Cardiac muscle cell (in vitro differentiated cells and primary cell): ENCODE data around the gene CACNB4. TPM values are rescaled to one million over a fixed set of nuclear protein-coding genes. Genes with fewer than 3 reads are reported as not detected.
A peak's percentile ranks its signal among the peaks of the same experiment; 100 is the strongest.

Source experiments
- DNase-seq, 2 donors: peaks; one replicate each; pipeline versions ENCODE4 v3.0.0 to v3.0.0-alpha.2; 2010 to 2017; ENCODE audit warnings: low read depth in 1 of 2, low spot score in 1 of 2
- H3K27ac ChIP-seq: fragments of 200-600 bp; sonication (generic); 2 replicates; pipeline ENCODE4 v1.5.1; 2016
- H3K27me3 ChIP-seq: fragments of 200-600 bp; sonication (generic); 2 replicates; pipeline ENCODE4 v1.6.0; 2016; ENCODE audit warnings: control low read depth
- H3K36me3 ChIP-seq: fragments of 200-600 bp; sonication (generic); 2 replicates; pipeline ENCODE4 v1.5.1; 2016; ENCODE audit warnings: control low read depth
- H3K4me1 ChIP-seq: fragments of 200-600 bp; sonication (generic); 2 replicates; pipeline ENCODE4 v1.8.1; 2017; ENCODE audit warnings: low read depth, mild to moderate bottlenecking, mixed run types
- H3K4me3 ChIP-seq: fragments of 200-600 bp; sonication (generic); 2 replicates; pipeline ENCODE4 v1.5.1; 2016; ENCODE audit warnings: mild to moderate bottlenecking
- H3K9me3 ChIP-seq: fragments of 200-600 bp; sonication (generic); 2 replicates; pipeline ENCODE4 v1.5.1; 2017; ENCODE audit warnings: low read depth, mild to moderate bottlenecking, control low read depth
- polyA plus RNA-seq: library from polyadenylated mRNA; unstranded; fragments of >200 nt; fragmentation: Nextera tagmentation; extraction: Ambion mirVana; gene quantifications from 2 replicates; pipeline ENCODE4 v1.2.1, GENCODE V29; 2016
- total RNA-seq: library from RNA; depleted of rRNA; stranded (reverse); fragments of >200 nt; gene quantifications from 2 replicates; pipeline ENCODE4 v1.2.3, GENCODE V29; 2016
- TF ChIP-seq, protein P1 (sequence below): IDR thresholded peaks from 2 replicates; pipeline ENCODE4 v1.5.1; 2012; ENCODE audit warnings: low read depth, mild to moderate bottlenecking, low read length

CACNB4 gene
- total and polyA plus RNA-seq, 2 experiments from 2014 or later, result 0.09 to 0.18 TPM

DNA sequence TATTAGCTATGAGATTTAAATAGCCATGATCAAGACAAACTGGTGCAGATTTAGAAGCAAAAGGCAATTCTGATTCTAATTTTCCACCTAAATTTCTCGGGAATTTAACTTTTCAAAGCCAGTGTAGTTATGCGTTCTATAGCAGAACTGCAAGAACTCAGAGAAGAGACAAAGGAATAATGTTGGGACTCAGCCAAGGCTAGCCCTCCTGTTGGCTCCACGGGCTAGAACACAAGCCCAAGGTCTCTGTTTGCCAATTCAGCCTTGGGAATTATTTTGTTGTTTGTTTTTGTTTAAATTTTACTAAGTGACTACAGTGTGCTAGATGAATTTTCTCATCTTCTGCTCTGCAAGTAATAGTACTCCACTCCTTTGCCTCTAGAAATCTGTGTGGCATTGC is 121.2 kb downstream of the CACNB4 start:
- Histone ChIP-seq H3K27me3 (no peaks in the 10 kb centered on the region), H3K9me3 (no peaks in the 10 kb centered on the region), H3K4me1 (no peaks in the 10 kb centered on the region), H3K4me3 (no peak overlapping the region), H3K27ac (no peak overlapping the region), H3K36me3 (no peaks in the 10 kb centered on the region)
- no peak for DNase-seq
- TF ChIP-seq, protein P1, sequence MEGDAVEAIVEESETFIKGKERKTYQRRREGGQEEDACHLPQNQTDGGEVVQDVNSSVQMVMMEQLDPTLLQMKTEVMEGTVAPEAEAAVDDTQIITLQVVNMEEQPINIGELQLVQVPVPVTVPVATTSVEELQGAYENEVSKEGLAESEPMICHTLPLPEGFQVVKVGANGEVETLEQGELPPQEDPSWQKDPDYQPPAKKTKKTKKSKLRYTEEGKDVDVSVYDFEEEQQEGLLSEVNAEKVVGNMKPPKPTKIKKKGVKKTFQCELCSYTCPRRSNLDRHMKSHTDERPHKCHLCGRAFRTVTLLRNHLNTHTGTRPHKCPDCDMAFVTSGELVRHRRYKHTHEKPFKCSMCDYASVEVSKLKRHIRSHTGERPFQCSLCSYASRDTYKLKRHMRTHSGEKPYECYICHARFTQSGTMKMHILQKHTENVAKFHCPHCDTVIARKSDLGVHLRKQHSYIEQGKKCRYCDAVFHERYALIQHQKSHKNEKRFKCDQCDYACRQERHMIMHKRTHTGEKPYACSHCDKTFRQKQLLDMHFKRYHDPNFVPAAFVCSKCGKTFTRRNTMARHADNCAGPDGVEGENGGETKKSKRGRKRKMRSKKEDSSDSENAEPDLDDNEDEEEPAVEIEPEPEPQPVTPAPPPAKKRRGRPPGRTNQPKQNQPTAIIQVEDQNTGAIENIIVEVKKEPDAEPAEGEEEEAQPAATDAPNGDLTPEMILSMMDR, result no peak

DNA sequence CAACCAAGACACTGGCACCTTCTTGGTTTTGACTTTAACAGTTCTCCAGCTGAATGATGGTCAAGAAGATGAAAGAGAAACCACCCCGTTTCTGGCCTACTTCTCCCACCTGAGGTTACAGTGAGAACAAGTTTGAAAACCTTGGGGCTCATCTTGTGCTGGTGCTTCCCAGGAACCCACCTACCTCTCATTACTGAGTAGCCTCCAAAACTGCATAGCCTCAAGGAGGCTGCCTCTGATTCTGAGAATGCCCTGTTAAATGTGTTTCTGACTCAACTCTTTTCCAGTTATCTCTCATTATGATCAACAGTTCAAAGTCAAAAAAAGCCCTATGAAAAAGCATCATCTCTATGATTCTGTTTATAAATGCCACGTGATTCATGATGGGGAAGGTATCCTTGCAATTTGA is 121.9 kb downstream of the CACNB4 start:
- Histone ChIP-seq H3K27me3 (no peaks in the 10 kb centered on the region), H3K4me1 (no peaks in the 10 kb centered on the region), H3K36me3 (no peaks in the 10 kb centered on the region), H3K9me3 (no peaks in the 10 kb centered on the region), H3K27ac (no peak overlapping the region), H3K4me3 (no peak overlapping the region)
- no peak for DNase-seq
- TF ChIP-seq, protein P1, result no peak

DNA sequence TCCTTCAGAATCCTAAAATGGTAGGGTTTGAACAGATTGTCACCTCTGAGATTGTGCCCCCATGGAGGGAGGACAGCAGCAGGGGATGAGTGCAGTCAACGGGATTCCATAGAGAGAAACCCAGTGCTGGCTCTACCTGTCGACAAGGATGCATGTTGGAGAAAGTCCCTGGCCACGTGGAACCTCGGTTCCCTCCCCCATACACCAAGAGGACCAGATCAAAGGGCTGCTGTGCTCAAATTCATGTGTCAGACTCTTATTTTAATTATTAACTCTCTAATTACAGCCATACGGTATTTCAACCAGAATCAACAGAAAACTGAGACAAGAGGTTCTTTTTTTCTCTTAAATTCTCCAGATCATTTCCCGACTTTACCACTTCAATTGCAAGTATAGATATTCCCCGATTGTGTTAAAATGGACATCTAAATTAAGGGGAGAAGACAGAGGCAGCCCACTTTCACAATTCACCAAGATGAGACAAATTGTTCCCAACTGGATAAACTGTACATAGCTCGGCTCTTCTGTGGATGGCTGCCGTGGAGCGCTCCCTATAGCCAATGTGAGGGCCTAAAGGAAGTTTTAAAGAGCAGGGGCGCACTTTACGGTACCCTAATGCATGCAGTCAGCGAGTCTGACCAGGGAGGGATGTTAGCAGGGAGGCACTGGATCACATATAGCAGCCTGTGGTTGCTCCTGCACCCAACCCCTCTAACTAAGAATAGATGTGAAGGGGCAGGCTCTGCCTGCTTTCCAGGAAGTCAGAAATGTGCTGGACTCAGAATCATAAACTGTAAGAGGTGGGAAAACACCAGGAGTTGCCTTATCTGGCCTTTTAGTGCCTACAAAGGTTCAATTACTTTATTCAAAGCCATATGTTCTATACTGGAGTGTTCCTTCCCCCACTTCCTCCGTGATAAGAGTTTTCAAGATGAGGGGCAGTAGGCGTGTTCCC is 123.1 kb downstream of the CACNB4 start:
- H3K9me3 ChIP-seq, result no peaks in the 10 kb centered on the region
- H3K36me3 ChIP-seq, result no peaks in the 10 kb centered on the region
- no peak for DNase-seq
- no peak overlapping the region for H3K4me3 ChIP-seq
- no peak overlapping the region for H3K27ac ChIP-seq
- TF ChIP-seq, protein P1, result no peak
- H3K4me1 ChIP-seq, result no peaks in the 10 kb centered on the region
- H3K27me3 ChIP-seq, result no peaks in the 10 kb centered on the region

DNA sequence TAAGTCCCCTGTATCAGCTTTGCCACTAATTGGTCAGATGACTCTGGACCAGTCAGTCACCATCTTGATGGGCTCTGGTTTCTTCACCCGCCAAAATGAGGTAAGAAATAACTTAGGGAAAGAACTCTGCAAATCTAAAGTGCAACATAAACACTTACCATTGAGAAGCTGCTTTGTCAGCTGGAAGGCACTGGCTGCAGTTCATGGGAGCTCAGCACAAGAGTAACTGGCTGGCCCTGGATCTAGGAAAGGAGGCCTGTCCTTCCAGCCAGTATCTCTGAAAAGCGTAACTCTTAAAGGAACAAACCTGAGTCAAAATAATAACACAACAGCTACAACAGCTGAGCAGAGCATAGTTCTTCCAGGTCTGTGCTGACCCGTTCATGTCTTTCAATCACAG is 123.9 kb downstream of the CACNB4 start:
- H3K36me3 ChIP-seq, result no peaks in the 10 kb centered on the region
- no peak overlapping the region for H3K27ac ChIP-seq
- TF ChIP-seq, protein P1, result no peak
- no peak for DNase-seq
- no peak overlapping the region for H3K4me3 ChIP-seq
- no peaks in the 10 kb centered on the region for H3K4me1 ChIP-seq
- no peaks in the 10 kb centered on the region for H3K27me3 ChIP-seq
- H3K9me3 ChIP-seq, result no peaks in the 10 kb centered on the region

DNA sequence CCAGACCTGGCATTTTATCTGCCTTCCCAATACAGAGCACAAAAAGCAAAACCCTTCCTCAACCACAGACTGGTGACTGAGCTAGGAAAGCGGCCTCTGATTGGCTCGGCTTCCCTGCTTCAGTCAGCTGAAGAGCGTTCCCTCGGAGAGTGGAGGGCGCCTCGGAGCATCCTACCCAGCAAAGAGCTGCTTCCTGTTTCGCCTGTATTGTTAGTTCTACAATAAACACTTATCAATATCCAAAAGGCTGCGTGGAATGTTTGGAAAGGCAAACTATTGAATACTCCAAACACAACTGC is 125.0 kb downstream of the CACNB4 start:
- Histone ChIP-seq H3K4me1 (no peaks in the 10 kb centered on the region), H3K27me3 (no peaks in the 10 kb centered on the region), H3K27ac (no peak overlapping the region), H3K36me3 (no peaks in the 10 kb centered on the region), H3K9me3 (no peaks in the 10 kb centered on the region), H3K4me3 (no peak overlapping the region)
- DNase-seq, result peak; percentile 30 to 34
- TF ChIP-seq, protein P1, result no peak
